Neuronal stem cell (in vitro differentiated cells): ENCODE measurements around the gene TNFSF12.

Experiments used
- DNase-seq: peaks from one replicate; pipeline ENCODE4 v3.0.0-alpha.2; 2013; ENCODE audit warnings: low spot score
- H2AFZ ChIP-seq: one replicate; pipeline ENCODE4 v1.6.1; 2013; ENCODE audit warnings: mild to moderate bottlenecking, low read length, inconsistent platforms
- H2AK5ac ChIP-seq: 2 replicates; pipeline ENCODE4 v1.6.1; 2013; ENCODE audit warnings: low read depth, mild to moderate bottlenecking, inconsistent platforms, low read length, moderate library complexity, mixed read lengths
- H2BK120ac ChIP-seq: 2 replicates; pipeline ENCODE4 v1.6.1; 2013; ENCODE audit warnings: low read depth, mild to moderate bottlenecking, inconsistent platforms, low read length, moderate library complexity, mixed read lengths
- H2BK12ac ChIP-seq: one replicate; pipeline ENCODE4 v1.6.1; 2013; ENCODE audit warnings: low read length, inconsistent platforms
- H2BK15ac ChIP-seq: 2 replicates; pipeline ENCODE4 v1.6.1; 2013; ENCODE audit warnings: mild to moderate bottlenecking, low read length, inconsistent platforms, mixed read lengths
- H2BK5ac ChIP-seq: one replicate; pipeline ENCODE4 v1.6.1; 2013; ENCODE audit warnings: inconsistent platforms, mild to moderate bottlenecking, low read length, moderate library complexity
- H3K14ac ChIP-seq: one replicate; pipeline ENCODE4 v1.6.1; 2013; ENCODE audit warnings: low read length, inconsistent platforms
- H3K18ac ChIP-seq: 2 replicates; pipeline ENCODE4 v1.6.1; 2013; ENCODE audit warnings: low read length, inconsistent platforms
- H3K23ac ChIP-seq: 2 replicates; pipeline ENCODE4 v1.6.1; 2013; ENCODE audit warnings: low read depth, mild to moderate bottlenecking, mixed read lengths, low read length, inconsistent platforms; ENCODE audit not compliant: poor library complexity
- H3K27ac ChIP-seq: replicated peaks from 3 replicates; pipeline ENCODE4 v1.5.1; 2013; ENCODE audit warnings: low read length, inconsistent platforms
- H3K27me3 ChIP-seq, 3 experiments: 2 replicates each; pipeline ENCODE4 v1.6.1; 2013; ENCODE audit warnings: low read length in 3 of 3, mild to moderate bottlenecking in 2 of 3, inconsistent platforms in 1 of 3, low read depth in 1 of 3, mixed read lengths in 1 of 3, moderate library complexity in 1 of 3; ENCODE audit not compliant: control insufficient read depth in 3 of 3, insufficient read depth in 3 of 3
- H3K36me3 ChIP-seq, 2 donors: replicated peaks in 1 of 2; 2 replicates each; pipeline ENCODE4 v1.6.1; 2013; ENCODE audit warnings: low read length in 2 of 2; ENCODE audit not compliant: control insufficient read depth in 2 of 2, insufficient read depth in 2 of 2
- H3K4ac ChIP-seq: 2 replicates; pipeline ENCODE4 v1.6.1; 2013; ENCODE audit warnings: inconsistent platforms, mild to moderate bottlenecking, low read length, moderate library complexity
- H3K4me1 ChIP-seq, 2 donors: 1 replicate in 1 of 2; 2 replicates in 1 of 2; pipeline ENCODE4 v1.6.1; 2013; ENCODE audit warnings: low read length in 2 of 2, low read depth in 1 of 2; ENCODE audit not compliant: control insufficient read depth in 2 of 2, insufficient read depth in 1 of 2
- H3K4me2 ChIP-seq: one replicate; pipeline ENCODE4 v1.6.1; 2013; ENCODE audit warnings: mild to moderate bottlenecking, low read length, inconsistent platforms; ENCODE audit not compliant: insufficient read depth, poor library complexity, severe bottlenecking
- H3K4me3 ChIP-seq, 2 donors: 2 replicates each; pipeline ENCODE4 v1.5.1; 2013; ENCODE audit warnings: low read length in 2 of 2, mild to moderate bottlenecking in 2 of 2, inconsistent platforms in 1 of 2, moderate library complexity in 1 of 2
- H3K79me1 ChIP-seq: one replicate; pipeline ENCODE4 v1.6.1; 2013; ENCODE audit warnings: low read depth, mild to moderate bottlenecking, inconsistent platforms, low read length, moderate library complexity
- H3K9ac ChIP-seq: one replicate; pipeline ENCODE4 v1.6.1; 2013; ENCODE audit warnings: mild to moderate bottlenecking, low read depth, low read length, inconsistent platforms; ENCODE audit not compliant: poor library complexity
- H3K9me3 ChIP-seq, 2 donors: replicated peaks in 1 of 2; 2 replicates each; pipeline versions ENCODE3 to v1.6.1; 2013; ENCODE audit warnings: low read length in 2 of 2, mild to moderate bottlenecking in 2 of 2, inconsistent platforms in 1 of 2, low read depth in 1 of 2, mixed read lengths in 1 of 2, moderate library complexity in 1 of 2; ENCODE audit not compliant: control insufficient read depth in 2 of 2, insufficient read depth in 1 of 2
- H4K8ac ChIP-seq: one replicate; pipeline ENCODE4 v1.6.1; 2013; ENCODE audit warnings: low read depth, mild to moderate bottlenecking, inconsistent platforms, low read length, moderate library complexity
- H4K91ac ChIP-seq: one replicate; pipeline ENCODE4 v1.6.1; 2013; ENCODE audit warnings: low read length, low read depth, mild to moderate bottlenecking, inconsistent platforms; ENCODE audit not compliant: poor library complexity
- WGBS, 2 donors: extraction: QIAGEN DNeasy Blood & Tissue Kit; methylation state at CpG; one replicate each; pipeline ENCODE4 v1.1.7; 2013; ENCODE audit warnings: missing lambda C conversion rate in 2 of 2, mixed read lengths in 1 of 2; ENCODE audit not compliant: insufficient read length in 2 of 2, insufficient replicate concordance in 1 of 2; ENCODE audit errors: extremely low coverage in 2 of 2; 5-methylcytosine and 5-hydroxymethylcytosine counted together

The TNFSF12 gene

DNA sequence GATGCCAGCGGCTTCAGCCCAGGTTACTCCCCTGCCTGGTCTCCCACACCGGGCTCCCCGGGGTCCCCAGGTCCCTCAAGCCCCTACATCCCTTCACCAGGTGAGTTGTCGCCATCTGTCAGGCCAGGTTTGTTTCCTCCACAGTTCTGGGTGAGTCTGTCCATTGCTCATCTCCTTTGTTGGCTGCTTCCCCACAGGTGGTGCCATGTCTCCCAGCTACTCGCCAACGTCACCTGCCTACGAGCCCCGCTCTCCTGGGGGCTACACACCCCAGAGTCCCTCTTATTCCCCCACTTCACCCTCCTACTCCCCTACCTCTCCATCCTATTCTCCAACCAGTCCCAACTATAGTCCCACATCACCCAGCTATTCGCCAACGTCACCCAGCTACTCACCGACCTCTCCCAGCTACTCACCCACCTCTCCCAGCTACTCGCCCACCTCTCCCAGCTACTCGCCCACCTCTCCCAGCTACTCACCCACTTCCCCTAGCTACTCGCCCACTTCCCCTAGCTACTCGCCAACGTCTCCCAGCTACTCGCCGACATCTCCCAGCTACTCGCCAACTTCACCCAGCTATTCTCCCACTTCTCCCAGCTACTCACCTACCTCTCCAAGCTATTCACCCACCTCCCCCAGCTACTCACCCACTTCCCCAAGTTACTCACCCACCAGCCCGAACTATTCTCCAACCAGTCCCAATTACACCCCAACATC, 35.9 kb upstream of the TNFSF12 start:
- H3K36me3 ChIP-seq = peaks cover 52 to 83% of the 10 kb centered on the region in 2 donors
- no peaks in the 10 kb centered on the region for H3K4me1 ChIP-seq
- H3K18ac ChIP-seq = no peak overlapping the region
- H2AK5ac ChIP-seq = no peak overlapping the region
- no peaks in the 10 kb centered on the region for H3K9me3 ChIP-seq
- H3K27ac ChIP-seq = no peak overlapping the region
- H3K4me2 ChIP-seq = no peak overlapping the region
- no peak overlapping the region for H2AFZ ChIP-seq
- H2BK120ac ChIP-seq = no peak overlapping the region
- H3K14ac ChIP-seq = no peak overlapping the region
- H3K23ac ChIP-seq = no peak overlapping the region
- H4K8ac ChIP-seq = no peak overlapping the region
- no peak overlapping the region for H3K9ac ChIP-seq
- no peak overlapping the region for H2BK5ac ChIP-seq
- no peak overlapping the region for H3K4ac ChIP-seq
- H3K79me1 ChIP-seq = no peaks in the 10 kb centered on the region
- 100% methylated on average over 1 of the region's 20 CpGs; no CpG with 5 or more reads in 1 of the 2 donors for WGBS, 2 donors
- DNase-seq = no peak
- no peak overlapping the region for H4K91ac ChIP-seq
- H3K27me3 ChIP-seq = no peaks in the 10 kb centered on the region
- no peak overlapping the region for H2BK15ac ChIP-seq
- no peak overlapping the region for H3K4me3 ChIP-seq
- no peak overlapping the region for H2BK12ac ChIP-seq

DNA sequence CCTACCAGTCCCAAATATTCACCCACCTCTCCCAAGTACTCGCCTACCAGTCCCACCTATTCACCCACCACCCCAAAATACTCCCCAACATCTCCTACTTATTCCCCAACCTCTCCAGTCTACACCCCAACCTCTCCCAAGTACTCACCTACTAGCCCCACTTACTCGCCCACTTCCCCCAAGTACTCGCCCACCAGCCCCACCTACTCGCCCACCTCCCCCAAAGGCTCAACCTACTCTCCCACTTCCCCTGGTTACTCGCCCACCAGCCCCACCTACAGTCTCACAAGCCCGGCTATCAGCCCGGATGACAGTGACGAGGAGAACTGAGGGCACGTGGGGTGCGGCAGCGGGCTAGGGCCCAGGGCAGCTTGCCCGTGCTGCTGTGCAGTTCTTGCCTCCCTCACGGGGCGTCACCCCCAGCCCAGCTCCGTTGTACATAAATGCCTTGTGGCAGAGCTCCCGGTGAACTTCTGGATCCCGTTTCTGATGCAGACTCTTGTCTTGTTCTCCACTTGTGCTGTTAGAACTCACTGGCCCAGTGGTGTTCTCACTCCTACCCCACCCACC, 34.9 kb upstream of the TNFSF12 start:
- no peak overlapping the region for H2BK15ac ChIP-seq
- H2BK5ac ChIP-seq = no peak overlapping the region
- WGBS, 2 donors = 100% methylated on average over 1 of the region's 17 CpGs; no CpG with 5 or more reads in 1 of the 2 donors
- no peak overlapping the region for H3K9ac ChIP-seq
- H2AK5ac ChIP-seq = no peak overlapping the region
- peak overlapping the region in 1 of 2 donors; percentile 24 for H3K4me3 ChIP-seq
- no peak for DNase-seq
- no peak overlapping the region for H3K4ac ChIP-seq
- peaks cover 45 to 74% of the 10 kb centered on the region in 2 donors for H3K36me3 ChIP-seq
- H3K23ac ChIP-seq = peak overlapping the region; percentile 65
- H3K9me3 ChIP-seq = no peaks in the 10 kb centered on the region
- H4K91ac ChIP-seq = no peak overlapping the region
- no peak overlapping the region for H3K27ac ChIP-seq
- peaks cover 2% of the 10 kb centered on the region for H3K79me1 ChIP-seq
- no peak overlapping the region for H2AFZ ChIP-seq
- no peaks in the 10 kb centered on the region for H3K4me1 ChIP-seq
- no peak overlapping the region for H3K18ac ChIP-seq
- no peak overlapping the region for H3K4me2 ChIP-seq
- no peak overlapping the region for H4K8ac ChIP-seq
- no peak overlapping the region for H2BK12ac ChIP-seq
- H3K14ac ChIP-seq = no peak overlapping the region
- H3K27me3 ChIP-seq = no peaks in the 10 kb centered on the region
- H2BK120ac ChIP-seq = no peak overlapping the region

DNA sequence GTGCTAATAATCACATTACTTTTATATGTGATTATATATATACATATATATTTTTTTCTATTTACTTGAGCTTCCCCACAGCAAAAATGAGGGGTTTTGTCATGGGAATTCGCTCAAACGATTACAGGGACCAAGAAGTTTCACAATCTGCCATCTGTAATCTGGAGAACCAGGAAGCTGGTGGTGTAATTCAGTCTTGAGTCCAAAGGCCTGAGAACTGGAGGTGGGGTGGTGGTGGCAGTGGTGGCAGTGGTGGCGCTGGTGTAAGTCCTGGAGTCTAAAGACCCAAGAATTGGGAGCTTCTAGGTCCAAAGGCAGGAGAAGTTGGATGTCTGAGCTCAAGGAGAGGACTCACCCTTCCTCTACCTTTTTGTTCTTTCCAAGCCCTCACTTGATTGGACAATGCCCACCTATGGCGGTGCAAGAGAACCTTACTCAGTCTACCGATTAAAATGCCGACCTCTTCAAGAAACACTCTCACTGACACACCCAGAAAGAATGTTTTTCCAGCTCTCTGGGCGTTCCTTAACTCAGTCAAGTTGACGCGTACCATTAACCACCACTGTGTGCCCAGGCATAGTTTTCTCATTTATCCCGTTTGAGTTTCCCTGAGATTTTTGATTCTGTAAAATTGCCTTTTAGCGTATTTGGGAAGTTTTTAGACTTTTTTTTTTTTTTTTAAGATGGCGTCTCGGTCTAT, 32.8 kb upstream of the TNFSF12 start:
- H3K4me1 ChIP-seq = no peaks in the 10 kb centered on the region
- H2BK120ac ChIP-seq = no peak overlapping the region
- H2AFZ ChIP-seq = no peak overlapping the region
- no peak overlapping the region for H2BK12ac ChIP-seq
- H2BK15ac ChIP-seq = no peak overlapping the region
- no peak overlapping the region for H3K4ac ChIP-seq
- no peaks in the 10 kb centered on the region for H3K9me3 ChIP-seq
- no peaks in the 10 kb centered on the region for H3K27me3 ChIP-seq
- H2AK5ac ChIP-seq = no peak overlapping the region
- DNase-seq = no peak
- WGBS, 2 donors = no CpG with 5 or more reads among the region's 13 CpGs
- no peak overlapping the region for H4K8ac ChIP-seq
- no peak overlapping the region for H3K4me2 ChIP-seq
- H3K27ac ChIP-seq = no peak overlapping the region
- H3K18ac ChIP-seq = no peak overlapping the region
- H3K79me1 ChIP-seq = peaks cover 2% of the 10 kb centered on the region
- no peak overlapping the region for H2BK5ac ChIP-seq
- H3K23ac ChIP-seq = no peak overlapping the region
- no peak overlapping the region for H3K4me3 ChIP-seq
- H3K9ac ChIP-seq = no peak overlapping the region
- no peak overlapping the region for H3K14ac ChIP-seq
- H3K36me3 ChIP-seq = peaks cover 30 to 53% of the 10 kb centered on the region in 2 donors
- H4K91ac ChIP-seq = no peak overlapping the region

DNA sequence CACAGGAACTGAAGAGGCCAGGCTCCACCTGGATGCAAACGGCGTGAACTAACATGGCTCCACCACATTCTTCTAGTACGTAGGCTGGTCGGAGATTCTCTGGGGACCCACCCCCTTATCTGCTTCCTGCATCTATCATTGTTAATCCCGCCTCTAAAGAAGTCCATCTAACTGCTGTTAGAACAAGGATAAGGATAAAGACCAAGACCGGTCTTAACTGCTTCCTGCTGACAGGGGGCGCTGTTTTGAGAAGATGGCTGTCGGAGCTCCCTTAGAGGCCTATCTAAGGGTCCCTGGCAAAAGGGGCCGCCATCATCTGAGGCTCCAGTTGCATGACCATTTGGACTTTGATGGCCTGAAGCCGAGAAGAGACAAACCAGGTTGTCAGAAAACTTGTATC, 25.8 kb upstream of the TNFSF12 start:
- Histone ChIP-seq H3K79me1 (peaks cover 2% of the 10 kb centered on the region), H2BK12ac (no peak overlapping the region), H3K4me2 (no peak overlapping the region), H3K4me1 (no peaks in the 10 kb centered on the region), H4K8ac (no peak overlapping the region), H4K91ac (no peak overlapping the region), H3K9me3 (no peaks in the 10 kb centered on the region), H3K27me3 (no peaks in the 10 kb centered on the region), H3K18ac (no peak overlapping the region), H3K14ac (no peak overlapping the region), H2BK120ac (no peak overlapping the region), H3K27ac (no peak overlapping the region), H3K36me3 (no peaks in the 10 kb centered on the region), H2BK5ac (no peak overlapping the region), H3K4me3 (no peak overlapping the region), H2AFZ (no peak overlapping the region), H2AK5ac (no peak overlapping the region), H3K23ac (no peak overlapping the region), H3K9ac (no peak overlapping the region), H3K4ac (no peak overlapping the region), H2BK15ac (no peak overlapping the region)
- WGBS, 2 donors = no CpG with 5 or more reads among the region's 10 CpGs
- no peak for DNase-seq
